Colonic mucosa (tissue), 4 donors: ENCODE data around the gene COL4A6. TPM values are rescaled to one million over a fixed set of nuclear protein-coding genes. Genes with fewer than 3 reads are reported as not detected.

Experiments
- DNase-seq: peaks from one replicate; pipeline ENCODE4 v3.0.0-alpha.2; 2020
- H3K27ac ChIP-seq: fragments of 200-600 bp; one replicate; pipeline ENCODE4 v1.8.0; 2021
- H3K27me3 ChIP-seq: fragments of 200-600 bp; one replicate; pipeline ENCODE4 v1.8.0; 2021
- H3K36me3 ChIP-seq: fragments of 200-600 bp; one replicate; pipeline ENCODE4 v1.8.0; 2021
- H3K4me1 ChIP-seq: fragments of 200-600 bp; one replicate; pipeline ENCODE4 v1.8.0; 2021; ENCODE audit warnings: mild to moderate bottlenecking
- H3K4me3 ChIP-seq: fragments of 200-600 bp; one replicate; pipeline ENCODE4 v1.8.0; 2021
- H3K9ac ChIP-seq, 2 donors: one replicate each; pipeline ENCODE4 v1.7.0; 2013; ENCODE audit warnings: control low read depth in 2 of 2, low read depth in 2 of 2, low read length in 2 of 2
- H3K9me3 ChIP-seq: fragments of 200-600 bp; one replicate; pipeline ENCODE4 v1.8.0; 2021
- CTCF ChIP-seq: fragments of 200-600 bp; IDR thresholded peaks from one replicate; pipeline ENCODE4 v1.8.0; 2022; ENCODE audit warnings: antibody characterized with exemption, mild to moderate bottlenecking
- intact Hi-C: fragments of 100-400 bp; cut with DNase I; formaldehyde crosslinking; loops from one replicate; pipeline ENCODE4 v1.14.1; 2022
- total RNA-seq, 2 donors: library from RNA; stranded (reverse); fragmentation: NEBNext Ultra II Directional in 1 of 2; extraction: Animal tissue kit (Norgen Biotek cat#: 25700) in 1 of 2; gene quantifications; one replicate each; pipeline ENCODE4 v1.2.1, GENCODE V29; 2021
- donor health status: healthy.
- donor health status: DM: no; HTN: no; CAD: no.
- donor health status: DM: no; HTN: no; CAD: no.

Gene COL4A6
- total RNA-seq, 2 donors from 2014 or later, result 1.1 to 1.8 TPM

DNA sequence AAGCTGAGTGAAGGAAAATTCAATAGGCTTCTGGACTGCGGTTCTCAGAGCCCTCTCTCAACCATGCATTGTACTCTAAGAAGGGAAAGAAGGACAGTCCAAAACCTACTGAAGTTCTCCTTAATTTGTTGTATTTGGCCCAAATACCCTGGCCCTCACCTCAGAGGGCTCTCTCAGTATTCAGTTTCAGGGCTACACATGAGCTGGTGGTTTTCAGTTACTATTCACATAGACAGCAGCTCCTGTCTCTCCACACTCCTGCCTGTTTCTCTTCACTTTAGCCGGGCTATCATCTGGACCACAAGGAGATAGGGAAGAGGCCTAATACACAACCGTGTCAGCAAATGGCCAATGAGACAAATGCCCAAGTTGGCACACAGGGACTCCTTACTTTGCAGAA lies 280.6 kb downstream of the COL4A6 start:
- H3K9me3 ChIP-seq, result no peaks in the 10 kb centered on the region
- intact Hi-C loops, result no loop called here
- no peaks in the 10 kb centered on the region for H3K36me3 ChIP-seq
- H3K27ac ChIP-seq, result no peak overlapping the region
- H3K27me3 ChIP-seq, result no peaks in the 10 kb centered on the region
- H3K4me1 ChIP-seq, result no peaks in the 10 kb centered on the region
- no peak overlapping the region for H3K4me3 ChIP-seq
- DNase-seq, result no peak
- no peak for TF ChIP-seq CTCF
- H3K9ac ChIP-seq, result no peak overlapping the region

DNA sequence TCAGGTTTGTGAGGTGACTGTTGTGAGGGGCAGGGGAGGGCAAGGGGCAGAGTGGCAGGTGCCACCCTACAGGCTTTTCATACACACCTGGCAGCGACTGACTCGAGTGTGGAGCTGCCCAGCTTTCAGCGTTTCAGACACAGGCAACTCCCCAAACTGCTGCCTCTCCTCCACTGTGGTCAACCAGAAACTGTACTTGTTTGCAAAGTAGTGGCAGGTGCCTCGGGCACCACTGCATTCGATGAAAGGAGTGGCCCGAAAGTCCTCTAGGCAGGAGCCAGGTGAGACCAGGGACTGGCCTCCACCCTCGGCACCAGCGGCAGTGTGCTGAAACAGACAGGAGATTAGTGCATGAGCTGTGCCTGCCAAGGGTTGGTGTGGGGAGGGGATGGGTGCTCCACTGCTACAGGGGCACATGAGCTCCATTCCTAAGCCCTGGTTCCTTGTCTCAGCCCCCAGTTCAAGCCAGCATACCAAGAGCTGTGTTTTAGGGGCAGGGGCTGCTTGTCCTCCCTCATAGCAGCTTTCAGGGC lies 281.2 kb downstream of the COL4A6 start:
- no peak for TF ChIP-seq CTCF
- intact Hi-C loops, result no loop called here
- no peak overlapping the region for H3K4me3 ChIP-seq
- no peaks in the 10 kb centered on the region for H3K27me3 ChIP-seq
- no peaks in the 10 kb centered on the region for H3K4me1 ChIP-seq
- no peak overlapping the region for H3K27ac ChIP-seq
- H3K9ac ChIP-seq, result no peak overlapping the region
- H3K9me3 ChIP-seq, result no peaks in the 10 kb centered on the region
- H3K36me3 ChIP-seq, result no peaks in the 10 kb centered on the region
- DNase-seq, result no peak

GRCh38 chrX:108156082-108156481 lies 282.1 kb downstream of the COL4A6 start:
- Histone ChIP-seq H3K27ac (no peak overlapping the region), H3K9me3 (no peaks in the 10 kb centered on the region), H3K9ac (no peak overlapping the region), H3K27me3 (no peaks in the 10 kb centered on the region), H3K36me3 (no peaks in the 10 kb centered on the region), H3K4me3 (no peak overlapping the region), H3K4me1 (no peaks in the 10 kb centered on the region)
- no peak for TF ChIP-seq CTCF
- no peak for DNase-seq
- intact Hi-C loops, result no loop called here

GRCh38 chrX:108148524-108148923 lies 289.7 kb downstream of the COL4A6 start:
- Histone ChIP-seq H3K27me3 (no peaks in the 10 kb centered on the region), H3K36me3 (no peaks in the 10 kb centered on the region), H3K9me3 (no peaks in the 10 kb centered on the region), H3K27ac (no peak overlapping the region), H3K9ac (no peak overlapping the region), H3K4me3 (no peak overlapping the region), H3K4me1 (no peaks in the 10 kb centered on the region)
- no peak for DNase-seq
- TF ChIP-seq CTCF, result no peak
- intact Hi-C loops, result no loop called here

DNA sequence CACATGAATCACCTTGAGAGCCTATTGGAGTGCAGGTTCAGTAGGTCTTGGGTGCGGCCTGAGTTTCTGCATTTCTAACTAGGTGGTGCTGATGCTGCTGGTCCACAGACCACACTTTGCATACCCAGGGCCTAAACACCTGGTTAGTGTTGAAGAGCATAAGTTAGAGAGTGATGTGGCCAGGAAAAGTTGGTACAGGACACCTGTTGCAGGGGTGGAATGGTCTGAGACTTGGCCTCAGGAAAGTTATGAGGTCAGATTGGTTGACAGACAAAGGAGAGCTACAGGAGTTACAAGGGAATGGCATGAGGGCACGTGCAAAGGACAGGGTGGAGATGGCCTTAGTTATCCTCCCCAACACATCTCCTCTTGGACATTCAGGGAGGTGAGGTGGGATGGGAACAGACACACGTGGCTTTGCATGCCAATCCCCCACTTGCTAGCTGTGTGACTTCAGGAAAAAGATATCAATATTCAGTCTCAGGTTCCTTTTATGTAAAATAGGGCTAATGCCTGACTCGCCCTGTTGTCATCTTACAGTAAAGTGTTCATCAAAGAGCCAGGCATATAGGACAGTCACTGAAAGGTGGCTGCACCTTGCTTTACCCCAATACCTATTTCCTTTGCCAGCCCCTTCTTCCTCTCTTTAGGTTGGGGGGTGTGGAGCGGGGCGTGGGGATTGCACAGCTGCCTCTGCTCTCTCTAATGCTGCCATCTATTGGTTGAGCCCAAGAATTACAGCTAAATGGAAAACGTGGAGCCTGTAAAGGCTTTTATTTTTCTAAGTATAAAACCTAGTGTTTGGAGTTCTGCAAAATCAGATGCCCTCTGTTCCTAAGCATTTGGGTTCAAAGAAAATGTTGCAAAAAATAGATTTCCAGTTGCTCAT lies 299.2 kb downstream of the COL4A6 start:
- intact Hi-C loops, result no loop called here
- H3K4me3 ChIP-seq, result no peak overlapping the region
- H3K27ac ChIP-seq, result no peak overlapping the region
- H3K27me3 ChIP-seq, result no peaks in the 10 kb centered on the region
- no peaks in the 10 kb centered on the region for H3K36me3 ChIP-seq
- DNase-seq, result no peak
- H3K4me1 ChIP-seq, result no peaks in the 10 kb centered on the region
- no peak for TF ChIP-seq CTCF
- no peak overlapping the region for H3K9ac ChIP-seq
- H3K9me3 ChIP-seq, result no peaks in the 10 kb centered on the region
